Posterior cingulate gyrus (tissue), 11 donors: ENCODE data around the gene SLC25A18.

Source experiments
- DNase-seq, 10 donors: peaks; one replicate each; pipeline versions ENCODE4 v3.0.0 to v3.0.0-alpha.2; 2020 to 2021; ENCODE audit warnings: mixed read lengths in 3 of 10
- intact Hi-C: fragments of 100-400 bp; cut with DNase I; formaldehyde crosslinking; loops from one replicate; pipeline ENCODE4 v1.15.1; 2023

Gene SLC25A18

DNA sequence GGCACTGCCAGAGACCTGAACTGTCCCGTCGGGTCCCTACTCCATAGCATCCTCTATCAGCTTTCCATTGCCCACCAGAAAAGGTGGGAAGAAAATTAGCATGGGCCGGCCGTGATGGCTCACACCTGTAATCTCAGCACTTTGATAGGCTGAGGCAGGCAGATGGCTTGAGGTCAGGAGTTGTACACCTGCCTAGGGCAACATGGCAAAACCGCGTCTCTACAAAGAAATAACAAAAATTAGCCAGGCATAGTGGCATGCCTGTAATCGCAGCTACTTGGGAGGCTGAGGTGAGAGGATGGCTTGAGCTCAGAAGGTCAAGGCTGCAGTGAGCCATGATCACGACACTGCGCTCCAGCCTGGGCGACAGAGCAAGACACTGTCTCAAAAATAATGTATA is 3.5 kb downstream of the SLC25A18 start:
- intact Hi-C loops = loop anchor here (10.0 kb wide), 1 partner anchor 68 kb away; the partner anchor contains the start of gene BCL2L13
- DNase-seq = peak in 2 of 10 donors; percentile 45 to 50

DNA sequence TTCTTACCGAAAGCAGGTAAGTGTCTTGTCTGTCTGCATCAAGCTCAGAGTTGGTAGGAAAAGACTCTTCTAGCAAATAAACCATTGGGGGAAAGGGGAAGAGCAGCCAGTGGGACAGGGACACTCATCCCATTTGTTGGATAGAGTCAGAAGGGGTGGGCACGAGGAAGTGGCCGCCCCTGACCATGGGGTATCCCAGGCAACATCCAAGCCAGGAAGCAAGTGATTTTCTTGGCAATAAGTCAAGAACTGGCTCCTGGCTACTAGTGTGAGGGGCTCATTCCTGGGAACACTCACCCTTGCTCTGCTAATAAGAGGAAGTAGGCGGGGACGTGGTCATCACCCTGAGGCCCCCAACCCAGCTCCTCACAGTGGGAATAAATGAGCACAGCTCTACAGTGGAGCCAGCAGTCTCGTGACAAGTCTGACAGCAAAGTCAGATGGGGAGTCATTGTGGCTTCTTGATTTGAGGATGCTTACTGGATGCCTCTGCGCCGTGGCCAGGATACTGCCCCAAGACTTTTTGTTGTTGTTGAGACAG is 6.7 kb downstream of the SLC25A18 start:
- intact Hi-C loops = loop anchor here (10.0 kb wide), 1 partner anchor 65 kb away; the partner anchor contains the start of gene BCL2L13
- peak in 3 of 10 donors; percentile 52 to 73 (median 68) for DNase-seq

DNA sequence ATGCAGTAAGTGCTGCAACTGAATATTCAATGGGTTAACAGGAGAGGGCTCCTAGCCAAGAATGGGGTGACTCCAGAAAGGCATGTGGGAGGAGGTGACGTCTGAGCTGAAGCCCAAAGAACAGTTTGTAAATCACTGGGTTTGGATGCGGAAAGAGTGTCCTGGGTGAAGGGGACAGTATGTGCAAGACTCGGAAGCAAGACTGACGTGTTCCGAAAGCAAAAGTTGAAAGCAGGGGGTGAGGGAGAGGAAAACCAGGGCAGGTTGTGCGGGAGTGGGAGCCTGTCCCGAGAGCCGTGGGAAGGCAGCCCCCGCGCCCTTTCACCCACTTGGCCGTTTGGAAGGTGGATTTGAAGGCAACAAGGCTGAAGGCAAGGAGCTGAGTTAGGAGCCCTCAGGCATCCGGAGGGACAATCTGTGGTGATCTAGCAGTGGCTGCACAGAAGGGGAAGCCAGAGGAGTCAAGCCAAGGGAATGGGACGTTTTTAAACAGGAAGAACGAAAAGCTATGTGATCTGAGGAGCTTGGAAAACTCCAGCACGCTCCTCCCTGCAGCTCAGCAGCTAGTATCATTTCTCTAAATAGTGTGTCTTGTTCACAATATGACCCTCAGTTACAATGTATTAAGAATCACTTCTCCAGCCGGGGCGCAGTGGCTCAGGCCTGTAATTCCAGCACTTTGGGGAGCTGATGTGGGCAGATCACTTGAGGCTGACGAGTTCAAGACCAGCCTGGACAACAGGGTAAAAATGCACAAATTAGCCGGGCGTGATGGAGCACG is 7.7 kb downstream of the SLC25A18 start:
- peak; percentile 48 to 94 (median 78) for DNase-seq
- intact Hi-C loops = no loop called here

DNA sequence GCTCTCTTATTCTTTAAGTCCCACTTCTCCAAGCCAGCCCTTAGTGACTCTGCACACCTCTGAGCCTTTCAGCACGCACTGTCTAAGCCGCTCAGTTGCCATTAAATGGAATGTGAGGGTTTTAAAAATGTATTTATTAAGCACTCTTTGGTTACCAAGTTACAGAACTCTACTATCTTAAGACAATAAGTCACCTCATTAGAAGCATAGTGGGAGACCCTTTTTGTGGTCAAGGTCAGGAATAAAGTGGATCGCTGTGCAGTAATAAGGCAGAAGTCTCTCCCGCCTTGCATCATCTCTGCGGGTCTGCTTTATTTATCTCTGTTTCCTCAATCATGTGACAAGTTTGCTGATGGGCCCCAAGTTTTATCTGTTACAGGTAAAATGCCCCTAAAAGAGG is 11.9 kb downstream of the SLC25A18 start:
- no peak for DNase-seq
- intact Hi-C loops = no loop called here

DNA sequence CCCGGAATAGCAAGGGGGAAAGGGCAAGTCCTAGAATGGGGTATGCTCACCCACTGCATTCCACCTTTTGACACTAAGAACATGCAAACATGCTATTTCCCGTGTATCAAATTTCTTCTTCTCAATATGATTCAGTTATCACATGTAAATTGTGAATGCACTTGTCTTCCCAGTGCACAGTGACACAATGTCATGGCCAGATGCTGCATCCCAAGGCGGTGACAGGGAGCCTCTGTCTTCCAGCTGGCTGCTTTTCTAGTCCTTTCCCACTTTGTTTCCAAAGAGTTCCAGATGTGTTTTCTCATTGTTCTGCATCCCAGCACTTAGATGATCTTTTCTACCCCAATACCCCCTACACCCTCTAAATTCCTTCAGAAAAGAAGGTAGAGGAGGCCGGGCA is 12.4 kb downstream of the SLC25A18 start:
- peak in 3 of 10 donors; percentile 48 to 84 (median 48) for DNase-seq
- intact Hi-C loops = no loop called here

DNA sequence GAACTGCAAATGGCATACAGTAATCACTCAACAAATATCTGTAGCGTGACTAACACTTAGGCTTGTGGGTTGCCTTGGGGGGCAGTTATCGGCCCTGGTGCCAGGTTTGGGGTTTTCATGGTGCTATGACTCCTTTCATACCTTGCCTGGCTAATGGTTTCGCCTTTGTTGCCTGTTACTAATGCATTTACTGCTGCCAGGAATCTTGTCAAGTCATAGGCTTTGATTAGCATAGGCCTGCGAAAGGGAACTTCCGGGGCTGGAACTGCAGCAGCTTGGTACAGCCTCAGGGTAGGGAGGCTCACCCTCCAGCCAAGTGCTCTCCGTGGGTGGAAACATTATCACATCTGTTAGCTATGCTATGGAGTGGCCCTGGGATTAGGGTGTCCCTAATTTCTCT is 13.2 kb downstream of the SLC25A18 start:
- DNase-seq = peak in 1 of 10 donors; percentile 55
- intact Hi-C loops = no loop called here

DNA sequence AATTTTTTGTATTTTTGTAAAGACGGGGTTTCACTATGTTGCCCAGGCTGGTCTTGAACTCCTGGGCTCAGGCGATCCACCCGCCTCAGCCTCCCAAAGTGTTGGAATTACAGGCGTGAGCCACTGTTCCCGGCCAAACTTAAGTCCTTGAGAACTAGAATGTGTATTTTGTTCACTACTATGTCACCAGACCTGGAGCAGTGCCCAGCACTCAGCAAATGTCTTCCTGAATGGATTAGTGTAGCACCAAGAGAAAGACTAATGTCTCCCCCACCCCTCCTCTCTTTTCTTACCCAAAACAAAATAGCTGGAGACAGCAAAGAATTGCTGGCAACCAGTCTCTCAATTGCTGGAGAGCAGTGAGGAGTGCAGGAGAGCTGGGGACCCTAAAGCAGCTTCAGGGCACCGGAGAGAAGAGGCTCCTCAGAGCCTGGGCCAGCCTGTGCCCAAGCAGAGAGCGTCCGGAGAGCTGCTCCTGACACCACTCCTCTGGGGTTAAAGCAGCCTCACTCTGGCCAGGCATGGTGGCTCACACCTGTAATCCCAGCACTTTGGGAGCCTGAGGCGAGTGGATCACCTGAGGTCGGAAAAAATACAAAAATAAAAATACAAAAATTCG is 14.9 kb downstream of the SLC25A18 start:
- intact Hi-C loops = no loop called here

DNA sequence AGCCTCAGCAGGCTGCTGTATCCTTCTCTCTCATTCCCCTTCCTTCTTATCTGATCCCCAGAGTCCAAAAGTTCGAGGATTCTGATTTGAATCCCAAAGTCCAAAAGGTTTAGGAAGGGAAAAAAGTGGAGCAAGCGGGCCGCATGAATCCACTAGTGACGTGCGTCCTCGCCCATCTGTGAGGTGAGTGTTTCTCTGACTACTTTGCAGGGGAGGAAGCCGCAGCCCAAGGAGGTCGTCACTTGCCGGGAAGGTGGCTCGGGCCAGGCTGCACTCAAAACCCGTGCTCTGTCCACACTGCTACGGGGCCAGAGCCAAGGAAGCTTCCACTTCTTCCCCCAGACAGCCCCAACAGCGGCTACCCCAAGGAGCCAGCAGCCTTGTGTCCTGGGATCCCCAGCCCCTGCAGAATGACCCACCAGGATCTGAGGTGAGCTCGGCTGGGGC is 16.3 kb downstream of the SLC25A18 start:
- intact Hi-C loops = no loop called here
- DNase-seq = peak in 1 of 10 donors; percentile 65

More for the DNA sequence above, 14.9 kb downstream of the SLC25A18 start:
- DNase-seq = peak in 8 of 10 donors; percentile 34 to 89 (median 61)

DNA sequence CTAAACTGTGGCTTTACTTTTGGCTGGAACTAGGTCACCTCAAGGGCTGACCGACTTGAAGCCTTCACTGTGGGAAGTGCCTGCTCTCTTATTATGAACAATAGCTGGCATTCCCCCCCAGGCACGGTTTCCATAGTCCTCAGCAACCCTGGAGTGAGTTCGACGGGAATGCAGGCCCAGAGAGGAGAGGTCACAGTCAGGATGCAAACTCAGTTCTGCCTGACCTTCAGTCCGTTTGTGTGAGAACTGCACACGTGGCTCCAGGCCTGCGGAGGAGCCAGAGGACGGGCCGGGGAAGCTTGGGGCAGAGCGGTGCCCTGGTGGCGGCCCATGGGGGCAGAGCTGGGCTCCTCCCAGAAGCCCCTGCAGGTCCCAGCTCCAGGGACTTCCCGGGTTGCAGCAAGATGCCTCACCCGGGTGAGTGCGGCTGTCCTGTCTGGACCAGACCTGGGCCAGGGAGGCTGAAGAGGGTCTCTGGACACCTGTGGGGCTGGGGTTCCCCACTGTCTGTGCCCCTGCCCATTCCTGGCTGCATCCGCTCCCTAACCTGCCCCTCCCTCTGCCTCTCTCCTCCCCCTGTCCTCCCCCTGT is 17.2 kb downstream of the SLC25A18 start:
- DNase-seq = peak in 1 of 10 donors; percentile 81
- intact Hi-C loops = no loop called here

DNA sequence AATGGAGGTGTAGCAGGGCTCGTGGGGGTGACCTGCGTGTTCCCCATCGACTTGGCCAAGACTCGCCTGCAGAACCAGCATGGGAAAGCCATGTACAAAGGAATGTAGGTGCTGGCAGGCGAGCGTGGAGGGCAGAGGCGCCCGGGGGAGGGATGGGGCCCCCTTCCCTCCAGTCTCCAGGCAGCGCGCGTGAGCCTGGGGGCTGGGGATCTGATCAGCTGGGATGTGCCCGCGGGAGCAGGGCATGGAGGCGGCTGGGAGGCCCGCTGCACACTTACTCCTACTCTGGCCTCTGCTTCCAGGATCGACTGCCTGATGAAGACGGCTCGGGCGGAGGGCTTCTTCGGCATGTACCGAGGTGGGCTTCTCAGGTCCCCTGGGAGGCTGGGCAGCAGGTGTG is 17.8 kb downstream of the SLC25A18 start:
- intact Hi-C loops = no loop called here
- peak in 1 of 10 donors; percentile 73 for DNase-seq

DNA sequence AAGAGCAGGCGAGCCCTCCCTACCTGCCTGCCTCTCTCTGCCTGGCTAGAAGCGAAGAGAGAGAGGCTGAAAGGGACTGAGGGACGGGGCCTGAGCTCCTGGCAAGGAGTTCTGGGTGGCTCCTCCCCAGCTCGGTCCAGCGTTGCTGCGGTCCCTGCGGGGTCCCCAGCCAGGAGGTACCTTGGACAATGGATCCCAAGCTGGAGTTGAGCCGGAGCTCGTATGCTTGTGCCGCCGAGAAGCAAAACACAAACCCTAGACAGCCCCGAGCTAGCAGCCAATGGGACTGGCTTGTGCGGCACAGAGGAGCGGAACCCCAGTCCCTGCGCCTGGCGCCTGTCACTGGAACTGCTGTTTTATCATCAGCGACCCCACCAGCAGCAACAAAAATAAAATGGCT is 18.3 kb downstream of the SLC25A18 start:
- DNase-seq = peak in 2 of 10 donors; percentile 35 to 73
- intact Hi-C loops = no loop called here

DNA sequence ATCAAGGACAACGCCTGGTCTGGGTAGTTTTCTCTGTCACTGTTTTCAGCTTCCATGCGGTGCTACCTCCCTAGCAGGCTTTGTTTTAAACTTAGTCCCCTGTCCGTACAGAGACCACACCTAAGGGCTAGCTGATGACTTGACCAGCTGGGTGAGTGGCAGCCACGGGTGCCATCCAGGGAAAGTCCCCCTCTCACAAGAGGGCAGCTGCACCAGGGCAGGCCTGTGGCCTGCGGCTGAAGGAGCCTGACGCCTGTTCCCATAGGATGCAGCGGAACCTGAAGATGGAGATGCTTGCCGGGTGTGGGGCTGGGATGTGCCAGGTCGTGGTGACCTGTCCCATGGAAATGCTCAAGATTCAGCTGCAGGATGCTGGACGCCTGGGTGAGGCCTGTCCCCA is 19.9 kb downstream of the SLC25A18 start:
- intact Hi-C loops = no loop called here
- DNase-seq = peak in 1 of 10 donors; percentile 34

DNA sequence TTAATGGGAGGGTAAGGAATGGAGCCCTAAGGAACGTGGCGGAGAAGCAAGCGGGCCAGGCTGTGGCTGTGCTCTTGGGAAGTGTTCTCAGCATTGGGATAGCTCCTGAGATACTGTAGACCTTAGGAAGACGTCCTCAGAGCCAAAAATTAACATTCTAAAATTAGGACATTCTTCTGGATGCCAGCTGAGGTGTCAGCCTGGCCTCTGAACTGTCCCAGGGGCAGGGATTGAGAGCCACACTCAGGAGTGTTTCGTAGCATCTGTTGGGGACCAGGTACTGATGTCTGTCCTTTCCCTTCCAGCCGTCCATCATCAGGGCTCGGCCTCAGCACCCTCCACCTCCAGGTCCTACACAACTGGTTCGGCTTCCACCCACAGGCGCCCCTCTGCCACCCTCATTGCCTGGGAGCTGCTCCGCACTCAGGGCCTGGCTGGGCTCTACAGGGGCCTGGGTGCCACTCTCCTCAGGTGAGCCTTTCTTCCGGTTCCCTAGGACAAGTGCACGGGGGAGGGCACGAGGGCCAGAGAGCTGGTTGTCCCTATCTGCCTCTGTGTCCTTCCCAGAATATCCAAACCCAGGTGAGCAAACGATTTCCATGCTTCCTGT is 23.6 kb downstream of the SLC25A18 start:
- DNase-seq = peak in 2 of 10 donors; percentile 3 to 50
- intact Hi-C loops = no loop called here

DNA sequence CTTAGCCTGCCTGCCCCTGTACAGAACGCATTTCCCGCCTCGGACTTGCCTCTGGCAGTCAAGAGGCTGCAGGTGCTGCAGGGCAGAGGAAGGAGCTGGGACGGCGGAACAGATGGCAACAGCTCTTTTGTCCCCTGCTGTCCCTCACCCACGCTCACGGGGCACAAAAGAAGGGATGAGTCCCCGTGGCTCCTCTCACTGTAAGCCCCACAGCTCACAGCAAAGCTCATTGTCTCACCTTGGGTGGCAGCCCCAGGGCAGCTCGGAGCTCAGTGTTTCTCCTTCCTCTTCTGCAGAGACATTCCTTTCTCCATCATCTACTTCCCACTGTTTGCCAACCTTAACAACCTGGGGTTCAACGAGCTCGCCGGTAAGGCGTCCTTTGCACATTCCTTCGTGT is 24.3 kb downstream of the SLC25A18 start:
- intact Hi-C loops = no loop called here
- DNase-seq = peak in 1 of 10 donors; percentile 67

DNA sequence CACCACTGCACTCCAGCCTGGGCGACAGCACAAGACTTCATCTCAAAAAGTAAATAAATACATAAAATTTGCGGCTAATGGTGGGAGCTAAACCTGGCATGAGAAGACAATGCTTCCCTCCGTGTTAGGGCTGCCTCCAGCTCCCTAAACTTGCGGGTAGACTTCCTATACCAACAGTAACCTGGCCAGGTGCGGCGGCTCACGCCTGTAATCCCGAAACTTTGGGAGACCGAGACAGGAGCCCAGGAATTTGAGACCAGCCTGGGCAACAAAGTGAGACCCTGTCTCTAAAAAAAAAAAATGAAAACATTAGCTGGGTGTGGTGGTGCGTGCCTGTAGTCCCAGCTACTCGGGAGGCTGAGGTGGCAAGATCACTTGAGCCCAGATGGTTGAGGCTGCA is 25.3 kb downstream of the SLC25A18 start:
- intact Hi-C loops = no loop called here
- DNase-seq = peak in 1 of 10 donors; percentile 32

DNA sequence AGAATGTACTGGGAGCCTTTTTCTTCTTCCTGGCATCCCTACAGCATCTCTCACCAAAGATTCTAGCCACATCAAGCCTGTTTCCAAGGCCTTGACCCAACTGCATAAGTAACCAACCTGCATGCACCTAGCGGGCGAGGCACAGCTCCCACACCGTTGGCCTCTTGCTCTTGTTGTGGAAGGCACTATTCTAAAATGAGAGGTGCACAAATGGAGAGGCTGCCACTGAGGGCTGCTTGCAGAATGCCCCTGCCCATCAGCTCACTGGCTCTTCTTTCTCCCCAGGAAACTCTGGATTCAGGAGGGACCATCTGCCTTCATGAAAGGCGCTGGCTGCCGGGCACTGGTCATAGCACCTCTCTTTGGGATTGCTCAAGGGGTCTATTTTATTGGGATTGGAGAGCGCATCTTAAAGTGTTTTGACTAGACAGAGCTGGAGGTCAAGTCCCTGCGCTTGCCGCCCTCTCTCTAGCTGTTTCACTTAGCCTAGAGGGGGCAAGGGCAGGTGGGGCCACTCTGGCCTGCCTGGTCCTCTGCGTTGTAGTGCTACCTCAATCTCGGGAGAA is 26.6 kb downstream of the SLC25A18 start:
- intact Hi-C loops = no loop called here
- peak in 2 of 10 donors; percentile 41 to 58 for DNase-seq

DNA sequence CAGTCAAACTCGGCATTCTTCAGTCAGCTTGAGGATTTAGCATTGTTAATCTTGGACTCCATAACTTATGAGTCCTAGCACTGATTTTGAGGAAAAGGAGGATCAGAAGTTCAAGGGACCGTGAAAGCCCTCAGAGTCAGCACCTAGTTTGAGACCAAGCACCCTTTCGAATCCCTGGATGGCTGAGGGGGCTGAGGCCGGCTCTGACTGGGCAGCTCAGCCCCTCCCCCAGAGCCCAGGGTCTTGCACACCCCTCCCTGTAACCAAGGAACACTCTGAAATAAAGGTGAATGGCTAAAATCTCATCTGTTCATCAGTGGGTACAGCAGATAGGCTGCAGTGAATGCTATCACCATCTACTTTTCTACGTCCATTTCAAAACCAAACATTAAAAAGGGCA is 27.3 kb downstream of the SLC25A18 start:
- peak in 1 of 10 donors; percentile 14 for DNase-seq
- intact Hi-C loops = no loop called here

DNA sequence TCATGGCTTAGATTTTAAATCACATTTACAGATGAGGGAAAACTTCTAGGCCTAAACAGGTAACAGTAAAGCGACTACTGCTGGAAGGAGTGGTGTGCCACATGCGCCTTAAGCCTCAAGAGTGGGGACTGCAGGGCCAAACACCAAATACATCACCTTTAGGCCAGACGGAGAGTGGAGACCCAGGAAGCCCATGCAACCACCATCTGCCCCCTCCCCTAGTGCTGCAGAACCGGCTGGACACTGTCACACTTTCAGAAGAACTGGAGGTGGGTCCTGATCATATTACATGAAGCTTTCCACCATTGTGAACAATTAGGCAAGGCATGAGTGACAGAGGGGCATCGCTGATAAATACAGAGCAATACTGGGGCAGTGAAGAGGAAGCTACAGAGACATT is 28.9 kb downstream of the SLC25A18 start:
- intact Hi-C loops = no loop called here

DNA sequence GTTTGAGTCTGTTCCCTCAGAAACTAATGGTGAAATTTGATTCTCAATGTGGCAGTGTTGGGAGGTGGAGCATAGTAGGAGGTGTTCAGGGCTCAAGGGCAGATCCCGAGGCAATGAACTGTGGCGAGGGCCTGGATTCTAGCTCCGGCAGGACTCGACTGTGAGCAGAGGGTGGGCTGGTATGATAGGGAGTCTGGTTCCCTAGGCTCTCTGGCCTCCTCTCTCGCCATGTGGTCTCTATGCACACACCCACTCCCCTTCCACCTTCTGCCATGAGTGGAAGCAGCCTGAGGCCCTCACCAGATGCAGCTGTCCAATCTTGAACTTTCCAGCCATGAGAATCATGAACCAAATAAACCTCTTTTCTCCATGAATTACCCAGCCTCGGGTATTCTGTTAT is 32.9 kb downstream of the SLC25A18 start:
- no peak for DNase-seq
- intact Hi-C loops = no loop called here

More for the DNA sequence above, 28.9 kb downstream of the SLC25A18 start:
- no peak for DNase-seq

DNA sequence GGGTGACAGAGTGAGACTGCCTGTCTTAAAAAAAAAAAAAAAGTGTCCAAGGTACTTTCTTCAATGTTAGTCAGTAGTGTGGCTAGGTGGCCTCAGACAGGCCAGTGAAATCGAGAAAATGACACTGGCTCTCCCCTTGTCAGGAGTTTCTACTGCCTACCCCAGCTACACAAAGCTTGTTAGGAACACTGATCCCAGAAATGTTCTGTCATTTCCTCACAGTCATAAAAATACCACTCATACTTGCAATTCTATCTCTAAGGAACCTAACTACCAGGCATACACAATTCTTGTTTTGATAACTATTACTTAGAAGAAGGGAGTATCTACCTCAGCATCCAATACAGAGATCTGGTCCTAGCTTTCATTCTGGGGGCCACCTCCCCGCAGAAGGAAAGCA is 33.9 kb downstream of the SLC25A18 start:
- intact Hi-C loops = no loop called here
- no peak for DNase-seq
